PFSK-1 (cell line): ENCODE results near the gene HOXD11.

Experiments used
- FOXP2 ChIP-seq: optimal IDR thresholded peaks from 2 replicates; pipeline ENCODE3; 2011; ENCODE audit warnings: borderline replicate concordance, control low read depth, inconsistent platforms; ENCODE audit not compliant: insufficient read depth; ENCODE audit errors: extremely low read length, extremely low read depth
- POLR2AphosphoS5 ChIP-seq: IDR thresholded peaks from 2 replicates; pipeline ENCODE4 v1.6.1; 2012; ENCODE audit warnings: low read depth, mild to moderate bottlenecking, control low read depth, low read length, moderate library complexity
- REST ChIP-seq, 2 experiments: IDR thresholded peaks; 2 replicates each; pipeline versions ENCODE4 v1.6.1 to v1.8.0; 2011 to 2012; ENCODE audit warnings: low read depth in 2 of 2, low read length in 2 of 2, control low read depth in 1 of 2, inconsistent platforms in 1 of 2, mild to moderate bottlenecking in 1 of 2, moderate library complexity in 1 of 2; ENCODE audit not compliant: insufficient read depth in 1 of 2
- SIN3A ChIP-seq: IDR thresholded peaks from 2 replicates; pipeline ENCODE4 v1.6.1; 2012; ENCODE audit warnings: mild to moderate bottlenecking, low read length, moderate library complexity, borderline replicate concordance; ENCODE audit not compliant: insufficient read depth
- TAF1 ChIP-seq: IDR thresholded peaks from 2 replicates; pipeline ENCODE4 v1.6.1; 2012; ENCODE audit warnings: low read length, control low read depth, borderline replicate concordance; ENCODE audit not compliant: insufficient read depth

GRCh38 chr2:176125772-176126054, 18.6 kb downstream of the HOXD11 start:
- TF ChIP-seq REST (IDR thresholded peaks at IDR 0.05; ENCODE audit: insufficient read depth in 1 of 2, low read depth in 2 of 2, low read length in 2 of 2) (no peak), POLR2AphosphoS5 (no peak), SIN3A (no peak), TAF1 (no peak), FOXP2 (no peak)
